Epithelial cell of prostate (primary cell): ENCODE data around the gene RTBDN.
A peak's percentile ranks its signal among the peaks of the same experiment; 100 is the strongest.
"Not testable (repeated sequence)": the region's sequence is repeated elsewhere in the genome, so short reads cannot be mapped to it uniquely, and the experiment has no call there.

Experiments used
- DNase-seq: peaks from one replicate; pipeline ENCODE4 v3.0.0-alpha.2; 2011; ENCODE audit warnings: low read depth, low spot score
- H3K27ac ChIP-seq: fragments of 450-650 bp; 2 replicates; pipeline ENCODE4 v1.5.1; 2017; ENCODE audit warnings: mild to moderate bottlenecking

Gene RTBDN

GRCh38 chr19:12858041-12858928 is 23.9 kb upstream of the RTBDN start:
- DNase-seq: no peak
- no peak overlapping the region for H3K27ac ChIP-seq

GRCh38 chr19:12856653-12857052 is 22.3 kb upstream of the RTBDN start:
- DNase-seq: no peak

GRCh38 chr19:12847159-12848139 is 13.1 kb upstream of the RTBDN start:
- peak; percentile 56 for DNase-seq
- no peak overlapping the region for H3K27ac ChIP-seq

More at GRCh38 chr19:12856653-12857052, 22.3 kb upstream of the RTBDN start:
- H3K27ac ChIP-seq: no peak overlapping the region

GRCh38 chr19:12846613-12847012 is 12.2 kb upstream of the RTBDN start:
- H3K27ac ChIP-seq, DNase-seq: not testable (repeated sequence)

GRCh38 chr19:12843999-12844732 is 9.8 kb upstream of the RTBDN start:
- no peak overlapping the region for H3K27ac ChIP-seq
- DNase-seq: no peak

- DNase-seq: no peak
- no peak overlapping the region for H3K27ac ChIP-seq
Measured at GRCh38 chr19:12843328-12843727, 8.9 kb upstream of the RTBDN start.

GRCh38 chr19:12842511-12842910 is 8.1 kb upstream of the RTBDN start:
- no peak overlapping the region for H3K27ac ChIP-seq
- DNase-seq: no peak

- H3K27ac ChIP-seq: no peak overlapping the region
- no peak for DNase-seq
Measured at GRCh38 chr19:12841094-12841493, 6.7 kb upstream of the RTBDN start.

GRCh38 chr19:12840091-12841079 is 6.0 kb upstream of the RTBDN start:
- no peak overlapping the region for H3K27ac ChIP-seq
- DNase-seq: peak; percentile 43

GRCh38 chr19:12838886-12839756 is 4.7 kb upstream of the RTBDN start:
- H3K27ac ChIP-seq: no peak overlapping the region
- no peak for DNase-seq

GRCh38 chr19:12838182-12838885 is 4.0 kb upstream of the RTBDN start, which contains the start of gene MAST1:
MAST1 (plus strand) TSS chr19:12838515; CDS start chr19:12838573, 58 bp downstream.
- H3K27ac ChIP-seq: no peak within 1 kb of the TSS
- no peak for DNase-seq

- DNase-seq: peak; percentile 36
- H3K27ac ChIP-seq: no peak overlapping the region
Measured at GRCh38 chr19:12837225-12837624, 2.8 kb upstream of the RTBDN start.

- no peak overlapping the region for H3K27ac ChIP-seq
- DNase-seq: no peak
Measured at GRCh38 chr19:12836529-12836863, 2.1 kb upstream of the RTBDN start.

- no peak overlapping the region for H3K27ac ChIP-seq
- DNase-seq: no peak
Measured at GRCh38 chr19:12834976-12835757, 788 bp upstream of the RTBDN start.

- no peak overlapping the region for H3K27ac ChIP-seq
- DNase-seq: no peak
Measured at GRCh38 chr19:12833738-12834565, 427 bp downstream of the RTBDN start.

- no peak for DNase-seq
Measured at GRCh38 chr19:12833418-12833737, 1.0 kb downstream of the RTBDN start.

More at GRCh38 chr19:12833418-12833737, 1.0 kb downstream of the RTBDN start:
- no peak overlapping the region for H3K27ac ChIP-seq
